GM19099 (cell line): ENCODE results near the gene RTP4.

Experiments
- POLR2A ChIP-seq: IDR thresholded peaks from 3 replicates; pipeline ENCODE4 v1.6.1; 2011; ENCODE audit warnings: low read depth; ENCODE audit not compliant: insufficient read length; ENCODE audit errors: extremely low read depth

RTP4 gene

DNA sequence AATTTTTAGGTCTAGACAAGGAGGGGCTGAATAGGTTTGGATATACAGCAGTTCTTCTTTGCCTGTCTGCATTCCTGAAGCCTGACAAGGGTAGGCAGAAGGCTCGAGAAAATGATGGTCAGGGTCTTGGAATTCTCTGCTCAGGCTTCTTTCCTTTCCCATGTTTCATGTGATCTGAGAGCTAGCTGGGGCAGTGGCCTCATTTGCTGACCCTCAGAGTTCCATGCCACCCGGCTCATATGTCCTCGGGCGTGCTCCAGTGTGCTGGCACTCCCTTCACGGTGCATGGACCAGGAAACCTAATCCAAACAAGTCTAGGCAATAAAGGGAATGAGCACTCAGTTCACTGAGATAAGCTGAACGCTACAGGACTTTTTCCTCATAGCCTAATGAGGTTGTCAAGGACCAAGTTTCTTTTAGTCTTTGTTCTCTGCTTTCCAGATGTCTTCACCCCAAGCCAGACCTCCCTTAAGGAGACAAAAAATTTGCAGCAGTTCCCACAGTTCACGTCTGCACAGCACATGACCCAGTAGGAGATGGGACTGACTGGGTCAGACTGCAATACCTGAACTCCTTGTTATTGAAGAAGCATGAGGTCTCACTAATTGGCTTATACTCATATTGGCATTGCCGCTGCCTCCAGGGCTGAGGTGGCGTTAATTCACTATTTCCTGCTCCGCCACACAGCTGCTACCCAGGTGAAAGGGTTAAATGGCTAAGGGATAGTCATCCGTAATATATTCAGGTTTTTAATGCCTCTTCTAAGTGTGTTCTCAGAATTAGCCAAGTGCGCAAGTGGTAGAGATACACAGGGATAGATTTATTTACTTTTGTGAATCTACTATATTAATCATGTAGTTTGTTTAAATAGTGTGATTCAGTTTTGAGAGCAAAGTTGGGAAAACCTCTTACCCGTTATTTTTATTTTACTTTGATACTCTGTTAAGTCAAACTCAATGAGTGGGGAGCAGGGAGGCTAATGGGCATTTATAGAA, 15.3 kb upstream of the RTP4 start:
- no peak for TF ChIP-seq POLR2A

DNA sequence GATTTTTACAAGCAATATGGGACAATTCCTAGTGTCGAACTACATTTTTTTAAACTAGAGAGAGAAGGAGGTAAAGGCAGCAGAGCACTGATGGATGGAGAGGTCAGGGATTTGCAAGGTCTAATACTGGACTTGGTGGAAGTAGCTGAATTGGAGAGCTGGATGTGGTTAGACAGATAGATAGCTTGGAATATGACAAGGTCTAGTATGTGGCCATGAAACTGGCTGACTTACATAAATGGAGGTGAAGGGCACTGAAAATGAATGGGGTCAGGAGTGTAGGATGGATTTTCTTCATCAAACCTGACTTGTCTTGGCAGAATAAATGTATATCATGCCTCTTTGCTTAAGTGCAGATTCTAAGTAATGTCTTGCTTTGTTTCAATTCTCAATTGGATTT, 10.1 kb upstream of the RTP4 start:
- TF ChIP-seq POLR2A = no peak

DNA sequence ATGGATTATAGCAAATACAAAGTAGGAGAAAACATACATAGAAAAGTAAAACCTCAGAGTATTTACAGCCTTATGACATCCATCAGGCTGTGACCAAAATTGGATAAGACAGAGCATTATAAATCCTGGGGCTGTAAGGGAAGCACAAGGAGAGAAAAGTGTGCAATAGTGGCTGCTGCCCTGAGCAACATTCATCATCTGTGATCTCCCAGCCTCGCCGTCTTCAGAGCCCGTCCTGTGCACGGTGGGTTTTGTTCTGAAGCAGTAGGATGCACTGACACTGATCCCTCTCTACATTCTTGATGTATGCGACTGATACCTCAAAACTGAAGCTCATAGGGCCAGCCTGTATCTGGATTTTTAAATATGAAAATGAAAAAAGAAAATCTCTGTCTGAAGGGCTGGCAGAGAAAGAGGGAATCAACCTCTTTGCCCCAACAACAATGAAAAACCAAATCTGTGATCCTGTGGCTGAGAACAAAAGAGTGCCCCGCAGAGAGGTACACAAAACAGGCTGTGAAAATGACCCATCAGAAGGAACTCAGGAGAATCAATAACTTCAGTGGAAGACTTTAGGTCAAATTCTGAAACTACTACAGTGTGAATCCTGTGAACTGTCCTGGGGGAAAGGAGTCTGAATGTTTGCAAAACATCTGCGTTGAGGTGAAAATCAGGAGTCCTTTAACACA, 8.2 kb upstream of the RTP4 start:
- no peak for TF ChIP-seq POLR2A

DNA sequence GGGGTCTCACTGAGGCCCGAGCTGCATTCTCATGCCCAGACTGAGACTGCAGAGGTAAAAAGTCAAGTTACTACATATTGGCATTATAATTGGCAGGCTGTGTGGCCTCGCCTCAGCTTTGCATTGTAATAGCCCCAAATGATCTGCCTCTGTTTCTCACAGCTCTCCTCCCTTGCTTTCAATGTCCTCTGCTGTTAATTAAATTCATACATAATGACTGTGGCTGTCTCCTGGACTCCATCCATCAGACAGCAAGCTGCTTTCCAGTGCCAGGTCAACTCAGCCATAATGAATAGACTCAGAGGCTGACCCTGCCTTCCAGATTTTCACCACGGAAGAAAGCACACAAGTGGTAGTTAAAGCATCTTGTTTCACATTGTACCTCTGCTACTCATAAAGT, 7.6 kb upstream of the RTP4 start:
- no peak for TF ChIP-seq POLR2A

DNA sequence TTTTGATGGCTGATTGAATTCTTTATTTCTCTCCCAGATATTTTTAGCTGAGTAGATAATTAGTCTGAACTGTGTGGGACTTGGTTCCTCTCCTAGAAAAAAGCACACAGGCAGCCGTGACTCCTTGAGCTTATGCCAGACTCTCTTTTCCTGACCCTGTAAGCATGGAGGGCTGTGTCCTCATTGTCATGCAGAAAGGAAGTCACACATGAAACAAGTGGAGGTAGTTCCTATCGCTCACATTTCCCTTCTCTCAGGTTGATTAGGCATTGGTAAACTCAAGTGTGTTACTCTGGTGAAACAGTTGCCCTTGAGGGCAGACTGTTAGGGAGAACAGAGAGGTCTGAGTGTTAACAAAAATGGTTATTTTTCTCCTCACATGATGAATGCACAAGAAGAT, 6.3 kb upstream of the RTP4 start:
- TF ChIP-seq POLR2A = no peak

DNA sequence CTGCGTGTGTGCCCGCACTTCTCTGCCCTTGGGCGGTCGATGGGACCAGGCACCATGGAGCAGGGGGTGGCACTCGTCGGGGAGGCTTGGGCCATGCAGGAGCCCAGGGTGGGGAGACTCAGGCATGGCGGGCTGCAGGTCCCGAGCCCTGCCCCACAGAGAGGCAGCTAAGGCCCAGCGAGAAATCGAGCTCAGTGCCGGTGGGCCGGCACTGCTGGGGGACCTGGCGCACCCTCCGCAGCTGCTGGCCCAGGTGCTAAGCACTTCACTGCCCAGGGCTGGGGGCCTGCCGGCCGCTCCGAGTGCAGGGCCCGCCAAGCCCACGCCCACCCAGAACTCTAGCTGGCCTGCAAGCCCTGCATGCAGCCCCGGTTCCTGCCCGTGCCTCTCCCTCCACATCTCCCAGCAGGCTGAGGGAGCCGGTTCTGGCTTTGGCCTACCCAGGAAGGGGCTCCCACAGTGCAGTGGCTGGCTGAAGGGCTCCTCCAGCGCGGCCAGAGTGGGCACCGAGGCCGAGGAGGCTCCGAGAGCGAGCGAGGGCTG, 553 bp upstream of the RTP4 start:
- no peak for TF ChIP-seq POLR2A

DNA sequence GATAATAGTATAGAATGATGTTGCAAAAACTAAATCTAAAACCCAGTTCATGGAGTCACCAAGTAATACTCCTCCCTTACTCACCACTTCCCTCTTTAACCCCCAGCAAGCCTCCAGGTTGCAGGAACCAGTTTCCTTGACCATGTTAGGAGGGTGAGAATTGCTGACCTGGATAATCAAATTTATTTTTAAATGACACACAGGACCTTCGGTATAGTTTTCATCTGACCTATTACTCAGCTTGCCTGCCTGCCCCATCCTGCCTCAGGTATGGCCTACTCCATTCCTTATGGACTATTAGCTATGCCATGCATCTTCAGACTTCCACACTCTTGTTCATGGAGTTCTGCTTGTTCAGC, 883 bp downstream of the RTP4 start:
- TF ChIP-seq POLR2A = peak; percentile 24

DNA sequence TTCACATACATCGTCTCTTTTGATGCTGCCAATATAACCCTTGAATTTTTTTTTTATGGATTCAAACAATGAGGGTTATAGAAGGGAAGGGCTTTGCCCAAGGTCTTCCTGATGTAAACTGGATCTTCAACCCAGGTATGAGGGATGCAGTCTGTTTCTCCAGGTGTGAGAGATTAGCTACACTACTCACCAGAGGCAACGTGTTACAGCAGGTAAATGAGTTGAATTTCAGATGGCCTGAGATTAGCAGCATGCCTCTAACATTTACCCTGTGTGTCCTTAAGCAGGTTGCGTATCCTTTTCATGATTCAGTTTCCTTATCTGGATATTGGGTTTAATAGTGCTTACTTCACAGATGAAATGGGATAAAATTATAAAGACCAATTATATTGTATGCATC, 1.9 kb downstream of the RTP4 start:
- TF ChIP-seq POLR2A = no peak

DNA sequence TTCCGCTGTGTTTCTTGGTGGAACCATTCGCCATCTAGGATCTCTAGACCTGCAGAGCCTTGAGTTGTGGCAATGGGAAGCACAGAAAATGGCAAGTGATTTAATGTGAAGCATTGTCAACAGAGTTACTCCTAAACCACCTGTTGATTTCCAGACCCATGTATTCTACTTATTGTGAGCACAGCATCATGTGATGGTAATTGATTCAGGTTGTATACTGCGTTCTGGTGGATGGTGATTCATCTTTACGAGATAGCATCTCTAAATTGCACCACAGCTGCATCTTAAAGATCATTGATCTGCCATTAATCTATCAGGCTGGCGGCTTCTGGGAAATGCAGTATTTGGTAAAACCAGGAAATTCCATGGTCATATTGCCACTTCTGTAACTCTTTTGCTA, 7.4 kb downstream of the RTP4 start:
- no peak for TF ChIP-seq POLR2A

DNA sequence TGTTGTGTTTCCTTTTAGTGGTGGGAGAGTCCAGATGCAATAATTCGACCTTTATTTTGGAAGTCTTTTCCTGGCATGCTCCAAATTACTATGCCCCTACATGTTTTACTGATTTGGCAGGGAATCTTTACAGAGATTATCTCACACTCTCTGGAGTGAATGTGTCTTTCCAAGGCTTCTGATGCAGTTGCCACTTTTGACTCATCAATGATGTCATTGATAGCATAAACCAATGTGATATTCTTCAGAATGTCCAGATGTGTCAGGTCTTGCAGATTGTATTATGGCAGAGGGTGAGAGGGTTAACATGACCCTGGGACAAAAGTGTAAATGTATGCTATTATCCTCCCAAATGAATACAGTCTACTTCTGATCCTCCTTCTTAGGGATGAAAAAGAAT, 9.7 kb downstream of the RTP4 start:
- no peak for TF ChIP-seq POLR2A

DNA sequence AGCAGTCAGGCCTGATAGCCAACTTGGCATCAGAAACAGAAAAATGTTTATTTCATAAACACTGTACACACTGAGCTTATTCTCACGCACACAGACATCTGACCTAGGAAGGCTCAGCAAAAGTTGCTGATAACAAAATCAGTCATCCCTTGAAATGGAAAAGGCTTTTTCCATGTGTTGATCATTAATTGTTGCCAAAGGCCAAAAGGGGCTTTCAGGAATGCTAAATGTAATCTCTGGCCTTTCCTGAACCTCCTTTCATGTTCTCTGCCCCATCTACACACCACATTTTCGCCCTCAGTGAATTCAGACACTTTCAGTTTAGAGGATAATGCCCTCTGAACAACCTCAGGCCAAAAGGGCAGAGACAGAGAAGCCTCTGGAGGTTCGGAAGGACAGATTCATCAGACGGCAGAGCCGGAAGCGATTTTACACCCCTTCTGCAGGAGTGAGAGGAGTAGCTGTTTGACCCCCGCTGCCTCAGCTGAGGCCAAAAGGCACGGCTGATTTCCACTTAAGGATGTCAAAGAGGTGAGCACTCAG, 14.5 kb downstream of the RTP4 start:
- no peak for TF ChIP-seq POLR2A

DNA sequence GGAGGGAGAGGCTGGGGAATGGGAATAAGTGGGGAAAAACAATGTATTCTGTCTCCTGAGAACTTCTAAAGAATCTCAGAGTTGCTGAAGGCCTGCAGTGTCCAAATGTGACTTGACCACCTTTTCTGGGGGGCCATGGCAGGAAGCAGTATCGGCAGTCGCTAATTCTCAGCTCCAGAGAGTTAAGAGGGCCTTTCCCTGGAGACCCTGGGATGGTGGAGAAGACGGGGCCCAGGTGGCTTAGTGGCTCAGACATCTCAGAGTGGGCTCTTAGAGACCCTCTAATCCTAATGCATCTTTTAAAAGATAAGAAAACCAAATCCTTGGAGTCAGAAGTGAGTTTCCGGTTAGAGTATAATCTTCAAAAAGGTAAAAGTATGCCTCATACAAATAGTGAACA, 15.1 kb downstream of the RTP4 start:
- TF ChIP-seq POLR2A = no peak

DNA sequence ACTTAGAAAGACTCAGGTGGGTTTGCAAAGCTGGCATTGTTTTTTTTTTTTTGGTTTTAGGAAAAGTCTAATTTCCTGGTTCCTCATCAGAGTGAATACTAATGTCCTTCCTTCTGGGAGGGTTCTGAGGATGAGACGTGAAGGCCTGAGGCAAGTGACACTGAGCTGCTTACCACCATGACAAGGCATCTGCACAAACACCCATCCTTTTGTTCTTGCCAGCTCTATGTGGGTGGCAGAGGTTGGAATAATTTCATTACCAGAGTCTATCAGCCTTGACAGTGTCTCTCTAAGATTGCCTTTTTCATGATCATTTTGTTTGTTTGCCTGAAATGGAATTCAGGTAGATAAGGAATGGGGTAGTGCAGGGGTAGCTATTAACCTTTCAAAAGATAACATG, 17.1 kb downstream of the RTP4 start:
- TF ChIP-seq POLR2A = no peak

DNA sequence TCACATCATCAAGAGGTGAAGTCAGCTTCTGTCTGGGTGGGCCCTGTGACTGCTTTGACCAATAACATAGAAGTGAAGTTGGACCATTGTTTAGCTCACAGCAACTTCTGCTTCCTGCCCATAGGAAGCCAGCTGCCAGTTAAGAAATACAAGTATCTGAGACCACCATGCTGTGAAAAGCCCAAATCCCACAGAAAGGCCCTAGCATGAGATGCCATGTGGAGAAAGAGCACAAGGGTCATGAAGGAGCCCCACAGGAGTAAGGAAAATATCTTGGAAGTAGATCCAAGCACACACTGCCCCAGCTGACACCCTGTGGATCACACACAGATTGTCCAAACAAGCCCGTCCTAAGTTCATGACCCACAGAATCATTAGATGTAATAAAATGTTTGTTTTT, 28.5 kb downstream of the RTP4 start:
- TF ChIP-seq POLR2A = no peak

DNA sequence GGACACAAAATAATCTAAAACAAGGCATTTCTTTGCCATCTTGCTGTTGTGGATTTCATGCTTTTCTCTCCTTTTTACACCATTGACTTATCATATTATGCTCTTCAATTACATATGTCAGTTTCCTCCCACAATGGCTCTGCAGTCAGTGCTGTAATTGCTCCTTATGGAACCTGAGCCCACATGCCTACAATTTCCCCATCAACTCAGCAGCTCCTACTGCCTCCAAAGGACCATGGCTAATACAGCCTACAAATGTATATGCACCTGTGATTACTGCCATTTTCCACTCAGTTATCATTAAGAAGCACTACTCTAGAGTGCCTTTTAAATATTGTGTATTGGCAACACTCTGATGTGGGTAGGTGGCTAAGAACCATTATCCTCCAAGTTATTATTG, 30.8 kb downstream of the RTP4 start:
- no peak for TF ChIP-seq POLR2A

DNA sequence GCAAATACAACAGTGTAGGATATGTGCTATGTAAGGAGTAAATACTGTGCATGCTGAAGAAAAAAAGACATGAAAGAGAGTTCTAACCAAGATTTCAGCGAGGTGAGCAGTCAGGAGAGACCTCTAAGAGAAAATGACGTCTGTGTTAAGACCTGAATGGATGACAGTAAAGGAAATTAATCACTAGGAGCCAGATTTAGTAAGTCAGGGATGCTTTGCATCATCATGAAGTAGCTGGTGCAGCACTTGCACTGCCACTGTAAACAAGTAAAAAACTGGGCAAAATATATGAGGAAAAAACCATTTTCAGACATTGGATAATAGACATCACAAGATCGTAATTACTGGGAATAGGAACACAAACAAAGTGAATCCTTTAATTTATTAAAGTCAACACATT, 32.6 kb downstream of the RTP4 start:
- TF ChIP-seq POLR2A = no peak
